Breast epithelium (tissue), 3 donors: Measurements from ENCODE around the gene GNA12.

ENCODE experiments used
- CTCF ChIP-seq, 3 donors: fragments of 450-650 bp; IDR thresholded peaks; one replicate each; pipeline ENCODE4 v1.5.1; 2016 to 2017; ENCODE audit warnings: antibody characterized with exemption in 3 of 3, mild to moderate bottlenecking in 3 of 3, moderate library complexity in 3 of 3
- POLR2A ChIP-seq: fragments of 450-650 bp; IDR thresholded peaks from one replicate; pipeline ENCODE4 v1.6.1; 2016; ENCODE audit warnings: antibody characterized with exemption, mild to moderate bottlenecking, moderate library complexity
- POLR2AphosphoS5 ChIP-seq, 3 donors: sonication (generic); formaldehyde crosslinking; IDR thresholded peaks; one replicate each; pipeline ENCODE4 v1.6.1; 2017; ENCODE audit warnings: antibody characterized with exemption in 3 of 3

- no peak for TF ChIP-seq POLR2A
- no peak for TF ChIP-seq CTCF (IDR thresholded peaks at IDR 0.05)
- TF ChIP-seq POLR2AphosphoS5 (IDR thresholded peaks at IDR 0.05) = no peak
These were observed 105.2 kb downstream of the GNA12 start for GRCh38 chr7:2738766-2739549.
